GM23338 (cell line): ENCODE results near the gene KLK2. TPM values are rescaled to one million over a fixed set of nuclear protein-coding genes. Genes with fewer than 3 reads are reported as not detected.

ENCODE experiments used
- ATAC-seq: fragments of 200-7000 bp; cut with Tn5 transposase; 3 replicates; pipeline ENCODE4 v1.9.1; 2020
- DNase-seq: peaks from one replicate; pipeline ENCODE4 v3.0.0-alpha.2; 2015; ENCODE audit warnings: low spot score
- H2AFZ ChIP-seq: fragments of 200-600 bp; sonication (generic); 2 replicates; pipeline ENCODE4 v1.8.0; 2016; ENCODE audit warnings: antibody characterized with exemption, mild to moderate bottlenecking, moderate library complexity
- H3F3A ChIP-seq: fragments of 200-600 bp; sonication (generic); replicated peaks from 2 replicates; pipeline ENCODE4 v1.8.0; 2017; ENCODE audit warnings: antibody characterized with exemption, mixed run types, low read depth
- H3K27ac ChIP-seq: fragments of 200-600 bp; sonication (generic); 2 replicates; pipeline ENCODE4 v1.6.1; 2016; ENCODE audit warnings: low read depth
- H3K27me3 ChIP-seq: fragments of 200-600 bp; sonication (generic); 2 replicates; pipeline ENCODE4 v1.8.0; 2016; ENCODE audit warnings: mild to moderate bottlenecking, mixed run types, moderate library complexity; ENCODE audit not compliant: insufficient read depth
- H3K36me3 ChIP-seq: fragments of 200-600 bp; sonication (generic); 2 replicates; pipeline ENCODE4 v1.8.0; 2016; ENCODE audit warnings: mild to moderate bottlenecking; ENCODE audit not compliant: insufficient read depth
- H3K4me1 ChIP-seq: fragments of 200-600 bp; sonication (generic); 2 replicates; pipeline ENCODE4 v1.8.0; 2016; ENCODE audit warnings: mild to moderate bottlenecking, moderate library complexity; ENCODE audit not compliant: insufficient read depth
- H3K4me2 ChIP-seq: fragments of 200-600 bp; sonication (generic); 2 replicates; pipeline ENCODE4 v1.7.1; 2017; ENCODE audit warnings: mixed run types
- H3K4me3 ChIP-seq: fragments of 200-600 bp; sonication (generic); 2 replicates; pipeline ENCODE4 v1.6.1; 2016; ENCODE audit warnings: mixed run types
- H3K79me2 ChIP-seq: fragments of 200-600 bp; sonication (generic); replicated peaks from 2 replicates; pipeline ENCODE4 v1.8.0; 2017; ENCODE audit warnings: mild to moderate bottlenecking; ENCODE audit not compliant: insufficient read depth
- H3K9me2 ChIP-seq: fragments of 200-600 bp; sonication (generic); 2 replicates; pipeline ENCODE4 v1.8.0; 2017; ENCODE audit not compliant: insufficient read depth
- H4K20me1 ChIP-seq: fragments of 200-600 bp; sonication (generic); replicated peaks from 2 replicates; pipeline ENCODE4 v1.8.0; 2017; ENCODE audit warnings: mild to moderate bottlenecking; ENCODE audit not compliant: insufficient read depth
- H3K27ac Mint-ChIP-seq: 2 replicates; pipeline ENCODE4 v1.8.0; 2020; ENCODE audit warnings: inconsistent platforms, mild to moderate bottlenecking, moderate library complexity, mixed read lengths
- H3K27me3 Mint-ChIP-seq: 3 replicates; pipeline ENCODE4 v1.8.0; 2022; ENCODE audit warnings: low read depth, mild to moderate bottlenecking, moderate library complexity, mixed read lengths, inconsistent platforms; ENCODE audit not compliant: insufficient read depth, poor library complexity
- H3K36me3 Mint-ChIP-seq: 3 replicates; pipeline ENCODE4 v1.8.0; 2021; ENCODE audit warnings: low read depth, mild to moderate bottlenecking, inconsistent platforms, moderate library complexity, mixed read lengths
- H3K4me1 Mint-ChIP-seq: 3 replicates; pipeline ENCODE4 v1.8.0; 2020; ENCODE audit warnings: mild to moderate bottlenecking, inconsistent platforms, mixed read lengths
- H3K4me3 Mint-ChIP-seq: 3 replicates; pipeline ENCODE4 v1.8.0; 2021; ENCODE audit warnings: moderate library complexity, mild to moderate bottlenecking, inconsistent platforms, mixed read lengths
- H3K9me3 Mint-ChIP-seq: 3 replicates; pipeline ENCODE4 v1.8.0; 2020; ENCODE audit warnings: moderate library complexity, mild to moderate bottlenecking, inconsistent platforms, mixed read lengths
- EZH2 ChIP-seq: fragments of 200-600 bp; sonication (generic); IDR thresholded peaks from one replicate; pipeline ENCODE4 v1.8.0; 2017; ENCODE audit warnings: antibody characterized with exemption, mild to moderate bottlenecking, low read depth; ENCODE audit not compliant: unreplicated experiment
- EZH2phosphoT487 ChIP-seq: fragments of 200-600 bp; sonication (generic); IDR thresholded peaks from one replicate; pipeline ENCODE4 v1.8.1; 2018; ENCODE audit warnings: antibody characterized with exemption; ENCODE audit not compliant: unreplicated experiment
- POLR2AphosphoS5 ChIP-seq: IDR thresholded peaks from 2 replicates; pipeline ENCODE4 v1.6.1; 2016; ENCODE audit warnings: antibody characterized with exemption, low read depth
- ZNF114 ChIP-seq: fragments of 250-450 bp; sonication (Bioruptor Pico); IDR thresholded peaks from 2 replicates; pipeline ENCODE4 v1.5.0; 2020; ENCODE audit warnings: mild to moderate bottlenecking, moderate library complexity
- ZNF331 ChIP-seq: fragments of 250-450 bp; sonication (Bioruptor Pico); IDR thresholded peaks from 2 replicates; pipeline ENCODE4 v1.5.0; 2020; ENCODE audit warnings: low read depth, mild to moderate bottlenecking, moderate library complexity
- polyA plus RNA-seq: library from polyadenylated mRNA; unstranded; fragments of >200 nt; fragmentation: Nextera tagmentation; extraction: Ambion mirVana; gene quantifications from 2 replicates; pipeline ENCODE4 v1.2.1, GENCODE V29; 2016
- total RNA-seq: library from RNA; depleted of rRNA; stranded (reverse); fragments of >200 nt; shearing (Covaris generic); gene quantifications from 2 replicates; pipeline ENCODE4 v1.2.3, GENCODE V29; 2014
- TF ChIP-seq, protein P1 (sequence below): fragments of 250-450 bp; sonication (Bioruptor Pico); IDR thresholded peaks from 2 replicates; pipeline ENCODE4 v1.5.0; 2020; ENCODE audit warnings: mild to moderate bottlenecking, moderate library complexity
- TF ChIP-seq, protein P2 (sequence below): IDR thresholded peaks from 2 replicates; pipeline ENCODE4 v1.6.1; 2016; ENCODE audit warnings: antibody characterized with exemption

Gene KLK2
- total and polyA plus RNA-seq, 2 experiments from 2014 or later, result 0.18 to 0.69 TPM

DNA sequence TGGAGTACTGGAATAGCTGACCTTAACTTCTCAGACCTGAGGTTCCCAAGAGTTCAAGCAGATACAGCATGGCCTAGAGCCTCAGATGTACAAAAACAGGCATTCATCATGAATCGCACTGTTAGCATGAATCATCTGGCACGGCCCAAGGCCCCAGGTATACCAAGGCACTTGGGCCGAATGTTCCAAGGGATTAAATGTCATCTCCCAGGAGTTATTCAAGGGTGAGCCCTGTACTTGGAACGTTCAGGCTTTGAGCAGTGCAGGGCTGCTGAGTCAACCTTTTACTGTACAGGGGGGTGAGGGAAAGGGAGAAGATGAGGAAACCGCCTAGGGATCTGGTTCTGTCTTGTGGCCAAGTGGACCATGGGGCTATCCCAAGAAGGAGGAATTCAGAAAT lies 12.2 kb upstream of the KLK2 start:
- no peak overlapping the region for H3K27ac Mint-ChIP-seq
- peaks cover 23% of the 10 kb centered on the region for H3K36me3 Mint-ChIP-seq
- H3K4me3 Mint-ChIP-seq, result no peak overlapping the region
- ATAC-seq (no peak), DNase-seq (no peak)
- H3K27me3 Mint-ChIP-seq, result peaks cover 9% of the 10 kb centered on the region
- Histone ChIP-seq H4K20me1 (no peaks in the 10 kb centered on the region), H3K9me2 (no peaks in the 10 kb centered on the region), H3K36me3 (no peaks in the 10 kb centered on the region), H3F3A (no peaks in the 10 kb centered on the region), H3K79me2 (no peaks in the 10 kb centered on the region), H3K4me3 (no peak overlapping the region), H3K27me3 (no peaks in the 10 kb centered on the region), H3K27ac (no peak overlapping the region), H2AFZ (no peak overlapping the region), H3K4me2 (no peak overlapping the region), H3K4me1 (peaks cover 12% of the 10 kb centered on the region)
- peaks cover 84% of the 10 kb centered on the region for H3K9me3 Mint-ChIP-seq
- no peaks in the 10 kb centered on the region; the same call in 2 of the 3 replicates for H3K4me1 Mint-ChIP-seq
- TF ChIP-seq EZH2, result no peak
- TF ChIP-seq, protein P1, sequence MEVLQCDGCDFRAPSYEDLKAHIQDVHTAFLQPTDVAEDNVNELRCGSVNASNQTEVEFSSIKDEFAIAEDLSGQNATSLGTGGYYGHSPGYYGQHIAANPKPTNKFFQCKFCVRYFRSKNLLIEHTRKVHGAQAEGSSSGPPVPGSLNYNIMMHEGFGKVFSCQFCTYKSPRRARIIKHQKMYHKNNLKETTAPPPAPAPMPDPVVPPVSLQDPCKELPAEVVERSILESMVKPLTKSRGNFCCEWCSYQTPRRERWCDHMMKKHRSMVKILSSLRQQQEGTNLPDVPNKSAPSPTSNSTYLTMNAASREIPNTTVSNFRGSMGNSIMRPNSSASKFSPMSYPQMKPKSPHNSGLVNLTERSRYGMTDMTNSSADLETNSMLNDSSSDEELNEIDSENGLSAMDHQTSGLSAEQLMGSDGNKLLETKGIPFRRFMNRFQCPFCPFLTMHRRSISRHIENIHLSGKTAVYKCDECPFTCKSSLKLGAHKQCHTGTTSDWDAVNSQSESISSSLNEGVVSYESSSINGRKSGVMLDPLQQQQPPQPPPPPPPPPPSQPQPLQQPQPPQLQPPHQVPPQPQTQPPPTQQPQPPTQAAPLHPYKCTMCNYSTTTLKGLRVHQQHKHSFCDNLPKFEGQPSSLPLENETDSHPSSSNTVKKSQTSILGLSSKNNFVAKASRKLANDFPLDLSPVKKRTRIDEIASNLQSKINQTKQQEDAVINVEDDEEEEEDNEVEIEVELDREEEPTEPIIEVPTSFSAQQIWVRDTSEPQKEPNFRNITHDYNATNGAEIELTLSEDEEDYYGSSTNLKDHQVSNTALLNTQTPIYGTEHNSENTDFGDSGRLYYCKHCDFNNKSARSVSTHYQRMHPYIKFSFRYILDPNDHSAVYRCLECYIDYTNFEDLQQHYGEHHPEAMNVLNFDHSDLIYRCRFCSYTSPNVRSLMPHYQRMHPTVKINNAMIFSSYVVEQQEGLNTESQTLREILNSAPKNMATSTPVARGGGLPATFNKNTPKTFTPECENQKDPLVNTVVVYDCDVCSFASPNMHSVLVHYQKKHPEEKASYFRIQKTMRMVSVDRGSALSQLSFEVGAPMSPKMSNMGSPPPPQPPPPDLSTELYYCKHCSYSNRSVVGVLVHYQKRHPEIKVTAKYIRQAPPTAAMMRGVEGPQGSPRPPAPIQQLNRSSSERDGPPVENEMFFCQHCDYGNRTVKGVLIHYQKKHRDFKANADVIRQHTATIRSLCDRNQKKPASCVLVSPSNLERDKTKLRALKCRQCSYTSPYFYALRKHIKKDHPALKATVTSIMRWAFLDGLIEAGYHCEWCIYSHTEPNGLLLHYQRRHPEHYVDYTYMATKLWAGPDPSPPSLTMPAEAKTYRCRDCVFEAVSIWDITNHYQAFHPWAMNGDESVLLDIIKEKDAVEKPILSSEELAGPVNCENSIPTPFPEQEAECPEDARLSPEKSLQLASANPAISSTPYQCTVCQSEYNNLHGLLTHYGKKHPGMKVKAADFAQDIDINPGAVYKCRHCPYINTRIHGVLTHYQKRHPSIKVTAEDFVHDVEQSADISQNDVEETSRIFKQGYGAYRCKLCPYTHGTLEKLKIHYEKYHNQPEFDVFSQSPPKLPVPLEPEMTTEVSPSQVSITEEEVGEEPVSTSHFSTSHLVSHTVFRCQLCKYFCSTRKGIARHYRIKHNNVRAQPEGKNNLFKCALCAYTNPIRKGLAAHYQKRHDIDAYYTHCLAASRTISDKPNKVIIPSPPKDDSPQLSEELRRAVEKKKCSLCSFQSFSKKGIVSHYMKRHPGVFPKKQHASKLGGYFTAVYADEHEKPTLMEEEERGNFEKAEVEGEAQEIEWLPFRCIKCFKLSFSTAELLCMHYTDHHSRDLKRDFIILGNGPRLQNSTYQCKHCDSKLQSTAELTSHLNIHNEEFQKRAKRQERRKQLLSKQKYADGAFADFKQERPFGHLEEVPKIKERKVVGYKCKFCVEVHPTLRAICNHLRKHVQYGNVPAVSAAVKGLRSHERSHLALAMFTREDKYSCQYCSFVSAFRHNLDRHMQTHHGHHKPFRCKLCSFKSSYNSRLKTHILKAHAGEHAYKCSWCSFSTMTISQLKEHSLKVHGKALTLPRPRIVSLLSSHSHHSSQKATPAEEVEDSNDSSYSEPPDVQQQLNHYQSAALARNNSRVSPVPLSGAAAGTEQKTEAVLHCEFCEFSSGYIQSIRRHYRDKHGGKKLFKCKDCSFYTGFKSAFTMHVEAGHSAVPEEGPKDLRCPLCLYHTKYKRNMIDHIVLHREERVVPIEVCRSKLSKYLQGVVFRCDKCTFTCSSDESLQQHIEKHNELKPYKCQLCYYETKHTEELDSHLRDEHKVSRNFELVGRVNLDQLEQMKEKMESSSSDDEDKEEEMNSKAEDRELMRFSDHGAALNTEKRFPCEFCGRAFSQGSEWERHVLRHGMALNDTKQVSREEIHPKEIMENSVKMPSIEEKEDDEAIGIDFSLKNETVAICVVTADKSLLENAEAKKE (CRISPR knock-in tag), result no peak
- no peak for TF ChIP-seq POLR2AphosphoS5
- no peak for TF ChIP-seq EZH2phosphoT487
- TF ChIP-seq ZNF114 (CRISPR knock-in tag), result no peak

DNA sequence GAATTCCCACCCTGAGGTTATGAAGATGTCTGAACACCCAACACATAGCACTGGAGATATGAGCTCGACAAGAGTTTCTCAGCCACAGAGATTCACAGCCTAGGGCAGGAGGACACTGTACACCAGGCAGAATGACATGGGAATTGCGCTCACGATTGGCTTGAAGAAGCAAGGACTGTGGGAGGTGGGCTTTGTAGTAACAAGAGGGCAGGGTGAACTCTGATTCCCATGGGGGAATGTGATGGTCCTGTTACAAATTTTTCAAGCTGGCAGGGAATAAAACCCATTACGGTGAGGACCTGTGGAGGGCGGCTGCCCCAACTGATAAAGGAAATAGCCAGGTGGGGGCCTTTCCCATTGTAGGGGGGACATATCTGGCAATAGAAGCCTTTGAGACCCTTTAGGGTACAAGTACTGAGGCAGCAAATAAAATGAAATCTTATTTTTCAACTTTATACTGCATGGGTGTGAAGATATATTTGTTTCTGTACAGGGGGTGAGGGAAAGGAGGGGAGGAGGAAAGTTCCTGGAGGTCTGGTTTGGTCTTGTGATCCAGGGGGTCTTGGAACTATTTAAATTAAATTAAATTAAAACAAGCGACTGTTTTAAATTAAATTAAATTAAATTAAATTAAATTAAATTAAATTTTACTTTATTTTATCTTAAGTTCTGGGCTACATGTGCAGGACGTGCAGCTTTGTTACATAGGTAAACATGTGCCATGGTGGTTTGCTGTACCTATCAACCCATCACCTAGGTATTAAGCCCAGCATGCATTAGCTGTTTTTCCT lies 11.5 kb upstream of the KLK2 start:
- Mint-ChIP-seq H3K4me3 (no peak overlapping the region), H3K9me3 (peaks cover 84% of the 10 kb centered on the region), H3K4me1 (no peaks in the 10 kb centered on the region; the same call in 2 of the 3 replicates), H3K36me3 (peaks cover 20% of the 10 kb centered on the region), H3K27me3 (peaks cover 10% of the 10 kb centered on the region), H3K27ac (no peak overlapping the region)
- ATAC-seq (no peak), DNase-seq (no peak)
- no peaks in the 10 kb centered on the region for H3K36me3 ChIP-seq
- no peak overlapping the region for H3K4me2 ChIP-seq
- no peaks in the 10 kb centered on the region for H3K9me2 ChIP-seq
- H4K20me1 ChIP-seq, result no peaks in the 10 kb centered on the region
- H3K4me3 ChIP-seq, result no peak overlapping the region
- no peaks in the 10 kb centered on the region for H3K79me2 ChIP-seq
- H3F3A ChIP-seq, result no peaks in the 10 kb centered on the region
- peaks cover 12% of the 10 kb centered on the region for H3K4me1 ChIP-seq
- TF ChIP-seq ZNF114 (CRISPR knock-in tag) (no peak), POLR2AphosphoS5 (no peak), EZH2 (no peak), ZNF331 (CRISPR knock-in tag) (no peak)
- TF ChIP-seq, protein P2, sequence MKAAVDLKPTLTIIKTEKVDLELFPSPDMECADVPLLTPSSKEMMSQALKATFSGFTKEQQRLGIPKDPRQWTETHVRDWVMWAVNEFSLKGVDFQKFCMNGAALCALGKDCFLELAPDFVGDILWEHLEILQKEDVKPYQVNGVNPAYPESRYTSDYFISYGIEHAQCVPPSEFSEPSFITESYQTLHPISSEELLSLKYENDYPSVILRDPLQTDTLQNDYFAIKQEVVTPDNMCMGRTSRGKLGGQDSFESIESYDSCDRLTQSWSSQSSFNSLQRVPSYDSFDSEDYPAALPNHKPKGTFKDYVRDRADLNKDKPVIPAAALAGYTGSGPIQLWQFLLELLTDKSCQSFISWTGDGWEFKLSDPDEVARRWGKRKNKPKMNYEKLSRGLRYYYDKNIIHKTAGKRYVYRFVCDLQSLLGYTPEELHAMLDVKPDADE, result no peak
- no peak overlapping the region for H2AFZ ChIP-seq
- no peak overlapping the region for H3K27ac ChIP-seq
- H3K27me3 ChIP-seq, result no peaks in the 10 kb centered on the region
